BE2C (cell line): ENCODE measurements around the gene INAFM2.
A peak's percentile ranks its signal among the peaks of the same experiment; 100 is the strongest.

ENCODE experiments used
- DNase-seq: peaks from one replicate; pipeline ENCODE4 v3.0.0-alpha.2; 2020
- H3K27me3 ChIP-seq: fragments of 250-450 bp; sonication (Bioruptor Pico); 2 replicates; pipeline ENCODE4 v1.5.1; 2020; ENCODE audit warnings: mild to moderate bottlenecking
- H3K36me3 ChIP-seq: fragments of 250-450 bp; sonication (Bioruptor Pico); 2 replicates; pipeline ENCODE4 v1.5.1; 2020; ENCODE audit warnings: mild to moderate bottlenecking
- H3K4me1 ChIP-seq: fragments of 250-450 bp; sonication (Bioruptor Pico); 2 replicates; pipeline ENCODE4 v1.5.1; 2020
- H3K4me3 ChIP-seq: 2 replicates; pipeline ENCODE4 v1.5.1; 2011; ENCODE audit warnings: low read depth, low read length
- H3K9me3 ChIP-seq: fragments of 250-450 bp; sonication (Bioruptor Pico); 2 replicates; pipeline ENCODE4 v1.5.1; 2020
- TF ChIP-seq, protein P1 (sequence below): IDR thresholded peaks from 2 replicates; pipeline ENCODE4 v1.5.1; 2012; ENCODE audit warnings: mild to moderate bottlenecking, low read depth, low read length

The INAFM2 gene

DNA sequence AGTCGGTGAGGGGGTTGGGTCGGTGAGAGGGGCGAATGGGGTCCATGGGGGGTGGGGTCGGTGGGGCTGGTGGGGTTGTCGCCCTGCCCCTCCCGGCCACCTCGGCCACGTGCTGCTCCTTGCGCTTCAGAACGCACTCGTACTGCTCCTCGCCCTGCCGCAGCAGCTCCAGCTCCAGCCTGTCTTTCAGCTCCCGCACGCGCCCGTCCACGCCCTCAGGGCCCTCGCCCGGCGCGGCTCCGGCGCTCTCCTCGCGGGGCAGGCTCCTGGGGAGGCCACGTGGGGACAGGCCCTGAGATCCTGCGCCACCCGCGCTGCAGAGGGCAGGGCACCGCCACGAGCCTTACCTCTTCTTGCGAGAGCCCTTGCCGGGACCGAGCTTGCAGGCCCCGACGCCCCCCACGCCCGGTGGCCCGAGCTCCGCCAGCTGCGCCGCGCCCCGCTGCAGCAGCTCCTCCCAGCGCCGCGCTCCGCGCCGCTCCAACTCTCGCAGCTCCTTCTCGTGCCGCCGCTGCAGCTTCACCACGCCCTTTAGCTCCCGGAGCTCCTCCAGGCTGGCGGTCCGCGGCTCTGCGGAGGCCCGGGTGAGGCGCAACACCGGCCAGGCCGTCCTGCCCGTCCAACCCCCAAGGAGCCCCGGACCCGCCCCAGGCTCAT is 32.4 kb upstream of the INAFM2 start:
- TF ChIP-seq, protein P1, sequence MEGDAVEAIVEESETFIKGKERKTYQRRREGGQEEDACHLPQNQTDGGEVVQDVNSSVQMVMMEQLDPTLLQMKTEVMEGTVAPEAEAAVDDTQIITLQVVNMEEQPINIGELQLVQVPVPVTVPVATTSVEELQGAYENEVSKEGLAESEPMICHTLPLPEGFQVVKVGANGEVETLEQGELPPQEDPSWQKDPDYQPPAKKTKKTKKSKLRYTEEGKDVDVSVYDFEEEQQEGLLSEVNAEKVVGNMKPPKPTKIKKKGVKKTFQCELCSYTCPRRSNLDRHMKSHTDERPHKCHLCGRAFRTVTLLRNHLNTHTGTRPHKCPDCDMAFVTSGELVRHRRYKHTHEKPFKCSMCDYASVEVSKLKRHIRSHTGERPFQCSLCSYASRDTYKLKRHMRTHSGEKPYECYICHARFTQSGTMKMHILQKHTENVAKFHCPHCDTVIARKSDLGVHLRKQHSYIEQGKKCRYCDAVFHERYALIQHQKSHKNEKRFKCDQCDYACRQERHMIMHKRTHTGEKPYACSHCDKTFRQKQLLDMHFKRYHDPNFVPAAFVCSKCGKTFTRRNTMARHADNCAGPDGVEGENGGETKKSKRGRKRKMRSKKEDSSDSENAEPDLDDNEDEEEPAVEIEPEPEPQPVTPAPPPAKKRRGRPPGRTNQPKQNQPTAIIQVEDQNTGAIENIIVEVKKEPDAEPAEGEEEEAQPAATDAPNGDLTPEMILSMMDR, result no peak
- Histone ChIP-seq H3K4me3 (peak overlapping the region; percentile 37), H3K9me3 (no peaks in the 10 kb centered on the region), H3K27me3 (no peaks in the 10 kb centered on the region), H3K36me3 (no peaks in the 10 kb centered on the region), H3K4me1 (no peaks in the 10 kb centered on the region)
- peak; percentile 75 for DNase-seq

DNA sequence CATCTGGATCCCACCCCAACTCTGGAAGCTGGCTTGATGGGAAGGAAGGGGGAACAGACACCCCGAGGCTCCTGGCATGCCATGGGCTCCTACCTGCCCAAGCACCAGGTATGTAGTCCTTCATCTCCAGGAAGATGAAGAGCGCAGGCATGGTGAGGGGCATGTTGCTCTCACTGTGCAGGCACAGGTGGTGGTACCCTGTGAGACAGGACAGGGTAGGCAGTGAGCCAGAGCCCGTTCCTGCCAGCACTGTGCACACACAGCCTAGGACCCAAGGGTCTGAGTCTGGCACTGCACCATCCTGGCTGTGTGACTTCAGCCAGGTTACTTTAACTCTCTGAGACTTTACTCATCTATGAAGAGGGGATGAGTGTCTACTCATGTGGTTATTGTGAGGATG is 31.2 kb upstream of the INAFM2 start:
- Histone ChIP-seq H3K27me3 (no peaks in the 10 kb centered on the region), H3K4me3 (no peak overlapping the region), H3K9me3 (no peaks in the 10 kb centered on the region), H3K4me1 (no peaks in the 10 kb centered on the region), H3K36me3 (no peaks in the 10 kb centered on the region)
- no peak for DNase-seq
- TF ChIP-seq, protein P1, result no peak

DNA sequence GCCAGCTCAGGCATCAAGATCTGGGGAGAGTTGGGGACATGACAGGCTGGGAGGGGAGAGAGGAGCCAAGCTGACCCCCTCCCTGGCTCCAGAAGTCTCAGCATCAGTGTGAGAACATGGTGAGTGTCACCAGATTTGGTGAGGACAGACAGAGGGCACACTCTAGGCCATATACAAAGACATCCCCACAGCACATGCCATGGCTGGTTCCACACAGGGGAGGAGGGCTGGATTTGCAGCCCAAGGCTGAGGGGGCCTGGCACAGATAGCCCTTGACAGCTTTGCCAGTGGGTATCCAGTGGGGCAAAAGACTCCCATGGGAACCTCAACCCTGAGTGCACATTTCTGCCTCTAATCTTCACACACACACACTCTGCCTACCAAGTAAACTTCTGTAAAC is 30.5 kb upstream of the INAFM2 start:
- DNase-seq, result no peak
- H3K27me3 ChIP-seq, result no peaks in the 10 kb centered on the region
- no peaks in the 10 kb centered on the region for H3K36me3 ChIP-seq
- H3K4me3 ChIP-seq, result no peak overlapping the region
- TF ChIP-seq, protein P1, result no peak
- no peaks in the 10 kb centered on the region for H3K9me3 ChIP-seq
- no peaks in the 10 kb centered on the region for H3K4me1 ChIP-seq

DNA sequence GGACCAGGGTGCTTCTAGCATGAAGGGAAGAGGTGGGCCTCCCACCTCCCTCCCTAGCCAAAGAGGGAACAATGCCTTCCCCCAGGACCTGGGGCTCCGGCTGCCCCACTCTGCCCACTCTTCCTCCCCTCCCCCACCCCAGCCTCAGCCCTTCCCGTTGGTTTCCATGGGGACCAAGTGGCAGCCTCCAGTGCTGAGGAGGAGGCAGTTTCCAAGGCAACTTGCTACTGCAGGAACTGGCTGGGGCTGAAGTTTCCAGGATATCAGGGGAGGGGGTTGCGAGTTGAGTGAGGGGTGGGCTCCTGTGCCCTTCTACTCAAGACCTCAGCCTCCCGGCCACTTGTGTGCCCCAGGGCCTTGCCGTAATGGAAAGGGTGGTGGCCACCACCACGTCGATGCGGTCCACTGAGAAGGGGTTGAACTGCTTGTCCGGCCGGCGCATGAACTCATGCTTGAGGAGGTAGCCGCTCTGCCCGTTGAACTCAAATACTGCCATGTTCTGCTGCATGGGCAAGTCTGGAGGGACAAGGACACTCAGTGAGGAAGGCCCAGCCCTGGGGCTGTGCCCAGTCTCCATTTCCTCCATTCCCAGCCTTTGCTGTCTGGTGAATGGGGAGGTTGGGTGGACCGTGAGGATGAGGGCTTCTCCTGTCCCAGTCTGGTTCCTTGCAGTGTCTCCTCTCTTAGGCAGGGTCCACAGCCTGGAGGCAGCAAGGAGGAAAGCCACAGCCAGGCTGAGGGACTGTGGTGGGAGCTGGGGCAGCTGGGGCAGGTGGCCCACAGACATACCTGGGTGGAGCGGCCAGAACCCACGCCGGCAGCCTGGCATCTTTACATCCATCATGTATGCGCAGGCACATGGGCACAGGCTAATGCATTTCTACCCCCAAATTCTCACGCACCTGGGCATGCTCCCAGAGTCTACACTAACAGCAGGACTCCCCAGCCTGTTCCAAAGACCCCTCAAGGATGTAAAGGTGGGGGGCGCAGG is 29.3 kb upstream of the INAFM2 start:
- Histone ChIP-seq H3K4me3 (no peak overlapping the region), H3K36me3 (no peaks in the 10 kb centered on the region), H3K4me1 (no peaks in the 10 kb centered on the region), H3K27me3 (no peaks in the 10 kb centered on the region), H3K9me3 (no peaks in the 10 kb centered on the region)
- TF ChIP-seq, protein P1, result no peak
- DNase-seq, result no peak

DNA sequence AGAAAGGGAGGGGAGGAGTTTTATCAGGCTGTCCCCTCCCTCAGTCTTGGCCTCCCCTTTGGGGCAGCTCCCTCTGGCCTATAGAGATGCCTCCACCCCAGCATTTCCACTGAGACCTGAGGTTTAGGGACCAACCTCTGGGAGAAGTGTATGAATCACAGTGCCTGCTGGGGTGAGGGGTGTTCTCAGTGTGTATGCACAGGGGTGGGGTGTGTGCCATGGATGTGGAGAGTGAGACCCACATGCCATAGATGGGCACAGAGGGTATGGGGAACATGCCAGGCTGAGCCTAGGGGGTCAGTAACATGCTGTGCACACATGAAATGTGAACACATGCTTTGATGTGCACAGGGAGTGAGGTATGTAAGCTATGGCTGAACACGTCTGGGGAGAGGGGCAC is 28.2 kb upstream of the INAFM2 start:
- Histone ChIP-seq H3K4me3 (no peak overlapping the region), H3K36me3 (no peaks in the 10 kb centered on the region), H3K27me3 (no peaks in the 10 kb centered on the region), H3K4me1 (no peaks in the 10 kb centered on the region), H3K9me3 (no peaks in the 10 kb centered on the region)
- no peak for DNase-seq
- TF ChIP-seq, protein P1, result no peak
